GM19239 (cell line): Measurements from ENCODE around the gene CYP3A7.
A peak's percentile ranks its signal among the peaks of the same experiment; 100 is the strongest.
"Not testable (repeated sequence)": the region's sequence is repeated elsewhere in the genome, so short reads cannot be mapped to it uniquely, and the experiment has no call there.

Experiments
- DNase-seq: peaks from one replicate; pipeline ENCODE4 v3.0.0; 2011; ENCODE audit warnings: low spot score; ENCODE audit not compliant: insufficient read length
- FAIRE-seq: peaks from 2 replicates; lab custom pipeline; 2011; peaks lifted over from hg19 to GRCh38; lab: Jason Lieb, UNC

CYP3A7 gene

DNA sequence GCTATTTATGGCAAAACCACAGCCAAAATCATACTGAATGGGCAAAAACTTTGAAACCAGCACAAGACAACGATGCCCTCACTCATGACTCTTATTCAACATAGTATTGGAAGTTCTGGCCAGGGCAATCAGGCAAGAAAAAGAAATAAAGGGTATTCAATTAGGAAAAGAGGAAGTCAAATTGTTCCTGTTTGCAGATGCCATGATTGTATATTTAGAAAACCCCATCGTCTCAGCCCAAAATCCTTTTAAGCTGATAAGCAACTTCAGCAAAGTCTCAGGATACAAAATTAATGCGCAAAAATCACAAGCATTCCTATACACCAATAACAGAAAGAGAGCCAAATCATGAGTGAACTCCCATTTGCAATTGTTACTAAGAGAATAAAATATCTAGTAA is 10.4 kb upstream of the CYP3A7 start:
- not testable (repeated sequence) for DNase-seq, FAIRE-seq

DNA sequence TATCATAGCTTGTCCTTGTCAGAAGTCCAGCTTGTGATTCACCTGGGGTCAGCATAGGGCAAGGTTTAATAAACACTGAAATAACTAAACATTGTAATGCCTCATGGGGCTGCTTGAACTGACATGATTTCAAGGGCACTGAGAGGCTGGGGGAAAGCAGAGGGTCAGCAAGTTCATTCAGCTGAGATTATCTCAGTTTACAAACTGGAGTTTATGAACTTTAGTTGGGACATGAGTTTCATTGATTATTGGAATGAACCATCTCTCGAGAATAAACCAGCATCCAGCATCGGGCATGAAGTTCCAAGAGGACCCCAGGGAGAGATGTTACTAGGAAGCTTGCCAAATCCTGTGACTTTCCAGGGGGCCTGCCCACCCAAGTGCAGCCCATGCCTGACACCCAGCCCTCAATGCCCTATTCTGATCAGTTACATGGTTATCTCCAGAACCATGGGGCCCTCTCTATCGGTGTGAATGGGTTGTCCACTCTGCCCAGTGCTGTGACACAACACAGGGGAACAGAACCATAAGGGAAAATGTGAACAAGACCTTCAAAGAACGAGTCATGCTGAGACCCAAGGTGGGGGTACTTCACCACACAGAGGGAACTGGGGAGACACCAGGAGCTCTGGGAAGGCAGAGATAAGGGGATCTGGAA is 7.9 kb upstream of the CYP3A7 start:
- no peak for DNase-seq
- no peak for FAIRE-seq

DNA sequence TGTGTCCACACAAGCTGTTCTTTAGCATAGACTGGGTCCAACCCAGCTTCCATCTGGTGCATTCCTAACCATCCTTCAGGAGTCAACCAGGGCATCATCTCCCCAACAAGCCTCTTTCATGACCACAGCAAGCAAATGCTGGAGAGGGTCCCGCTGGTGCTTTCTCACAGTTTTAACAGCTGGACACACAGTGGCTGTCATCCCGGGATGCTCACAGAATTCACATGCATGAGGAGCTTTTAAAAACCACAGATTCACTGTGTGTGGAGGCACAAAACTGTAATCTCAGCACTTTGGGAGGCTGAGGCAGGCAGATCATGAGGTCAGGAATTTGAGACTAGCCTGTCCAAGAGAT is 6.4 kb upstream of the CYP3A7 start:
- FAIRE-seq (no peak), DNase-seq (no peak)

DNA sequence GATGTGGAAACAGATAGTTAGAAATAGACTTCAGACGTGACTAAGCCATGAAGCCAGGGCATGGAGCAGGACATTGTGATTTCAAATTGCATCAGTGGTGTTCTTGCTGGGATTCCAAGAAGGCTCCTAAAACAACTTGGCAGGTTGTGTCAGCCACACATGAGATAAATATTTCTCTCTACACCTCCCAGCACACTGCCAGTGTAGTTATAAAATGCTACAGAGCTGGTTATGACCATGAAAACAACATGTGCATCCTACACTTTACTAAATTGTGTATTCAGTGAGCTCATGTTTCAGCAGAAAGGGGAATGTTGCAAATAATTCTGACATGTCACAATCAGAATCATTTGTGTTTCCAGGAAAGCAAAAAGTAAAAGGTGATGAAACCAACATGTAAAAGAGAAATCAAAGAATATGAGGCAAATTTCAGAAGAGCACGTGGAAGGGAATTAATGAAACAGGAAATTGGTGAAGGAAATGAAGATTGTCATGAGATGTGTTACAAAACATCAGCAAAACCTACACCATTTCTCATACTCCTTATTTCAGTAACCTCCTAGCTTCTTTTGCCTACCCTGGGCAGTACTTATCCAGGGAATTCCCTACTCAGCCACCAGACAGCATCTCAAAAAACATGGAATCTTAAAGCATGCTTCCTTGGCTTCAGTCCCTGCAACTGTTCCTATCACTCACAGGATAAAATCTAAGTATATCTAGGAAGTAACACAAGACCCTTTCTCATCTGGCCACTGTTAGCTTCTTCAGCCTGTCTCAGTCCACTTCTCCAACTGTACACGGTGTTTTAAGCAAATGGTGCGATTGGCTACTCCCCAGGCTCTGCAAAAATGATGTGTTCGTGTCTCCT is 5.8 kb upstream of the CYP3A7 start:
- no peak for FAIRE-seq

DNA sequence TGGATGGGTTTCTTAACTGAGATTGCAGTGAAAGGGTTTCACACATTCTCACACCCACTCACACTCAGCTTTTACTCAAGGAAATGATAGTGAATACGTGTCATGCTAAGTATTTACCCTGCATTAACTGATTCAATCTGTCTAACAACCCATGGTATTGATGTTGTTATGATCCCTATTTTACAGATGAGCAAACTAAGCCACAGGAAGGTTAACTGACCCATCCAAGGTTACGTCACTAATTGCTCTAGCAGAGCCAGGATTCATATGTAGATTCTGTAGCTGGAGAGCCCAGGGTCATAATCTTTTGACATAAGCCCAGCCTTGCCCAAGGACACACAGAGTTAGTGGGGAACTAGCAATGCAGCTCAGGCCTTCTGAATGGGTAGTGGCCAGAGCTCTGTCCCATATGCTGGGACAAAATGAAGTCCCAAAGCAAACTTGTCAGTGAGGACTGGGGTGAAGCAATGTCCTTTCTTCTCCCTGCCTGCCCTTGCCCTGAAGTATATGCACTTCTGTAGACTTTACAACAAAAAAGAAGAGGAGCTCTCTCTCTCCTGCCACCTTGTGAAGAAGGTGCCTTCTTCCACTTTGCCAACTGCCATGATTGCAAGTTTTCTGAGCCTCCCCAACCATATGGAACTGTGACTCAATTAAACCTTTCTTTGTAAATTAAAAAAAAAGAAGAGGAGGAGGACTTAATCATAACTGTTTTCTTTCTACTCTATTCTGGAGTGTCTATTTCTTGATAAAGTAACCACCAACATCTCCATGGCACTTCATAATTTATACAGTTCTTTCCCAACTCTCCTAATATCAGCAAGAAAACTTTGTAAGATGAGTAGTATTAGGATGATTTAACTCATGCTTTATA is 4.9 kb upstream of the CYP3A7 start:
- no peak for FAIRE-seq
- no peak for DNase-seq

More for the DNA sequence above, 5.8 kb upstream of the CYP3A7 start:
- no peak for DNase-seq

DNA sequence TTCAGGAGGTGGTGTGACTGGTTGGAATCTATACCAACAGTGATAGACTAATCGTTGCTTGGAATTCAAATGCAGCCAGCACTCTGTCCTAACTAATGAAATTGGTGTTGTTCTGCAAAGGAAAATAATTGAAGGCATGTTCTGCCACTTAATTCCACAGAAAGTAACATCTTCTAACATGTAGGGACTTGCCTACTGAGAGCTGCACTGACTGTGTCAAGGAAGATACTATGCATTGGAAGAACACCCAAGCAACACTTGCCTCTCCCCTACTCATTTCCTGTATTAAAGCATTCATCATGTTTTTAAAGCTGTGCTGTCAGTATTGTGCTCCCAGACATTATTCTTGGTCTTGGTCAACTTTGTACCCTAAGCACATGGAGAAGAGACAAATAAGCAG is 2.7 kb upstream of the CYP3A7 start:
- DNase-seq = no peak
- FAIRE-seq = no peak

DNA sequence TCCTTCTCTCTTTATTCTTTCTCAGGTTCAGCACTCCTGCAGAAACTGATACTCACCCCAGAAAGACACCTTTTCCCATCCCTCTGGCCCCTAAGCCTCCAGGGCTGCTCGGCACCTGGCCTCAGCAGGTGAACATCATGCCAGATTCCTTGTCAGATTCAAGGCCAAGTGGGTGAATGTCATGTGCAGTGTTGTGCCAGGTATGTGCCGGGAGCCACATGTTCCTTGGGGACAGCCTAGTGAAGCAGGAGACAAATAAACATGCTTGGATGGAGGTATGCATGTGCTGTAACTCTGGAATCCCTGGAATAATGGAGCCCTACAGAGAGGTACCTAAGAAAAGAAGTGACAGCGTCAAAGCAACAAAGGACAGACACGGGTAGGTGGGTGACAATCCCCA is 1.7 kb upstream of the CYP3A7 start:
- not testable (repeated sequence) for DNase-seq, FAIRE-seq

DNA sequence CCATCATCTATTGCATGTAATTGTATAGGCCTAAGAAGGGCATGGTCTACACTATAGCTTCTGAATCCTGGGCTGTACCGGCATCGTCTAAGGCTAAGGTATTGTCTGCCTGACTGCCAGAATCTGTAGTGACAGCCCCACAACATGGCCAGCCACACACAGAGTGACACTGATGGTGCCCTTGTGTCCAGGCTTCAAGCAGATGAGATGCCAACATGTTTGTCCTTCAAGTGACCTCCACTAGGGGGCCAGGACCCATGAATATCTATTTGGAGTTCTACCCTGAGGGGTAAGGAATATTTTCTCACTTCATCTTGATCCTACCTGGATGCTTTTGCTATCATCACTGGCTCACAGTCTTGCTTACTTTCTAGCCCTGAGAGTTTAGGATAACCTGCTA is 1.5 kb downstream of the CYP3A7 start:
- peak; percentile 48 for FAIRE-seq

DNA sequence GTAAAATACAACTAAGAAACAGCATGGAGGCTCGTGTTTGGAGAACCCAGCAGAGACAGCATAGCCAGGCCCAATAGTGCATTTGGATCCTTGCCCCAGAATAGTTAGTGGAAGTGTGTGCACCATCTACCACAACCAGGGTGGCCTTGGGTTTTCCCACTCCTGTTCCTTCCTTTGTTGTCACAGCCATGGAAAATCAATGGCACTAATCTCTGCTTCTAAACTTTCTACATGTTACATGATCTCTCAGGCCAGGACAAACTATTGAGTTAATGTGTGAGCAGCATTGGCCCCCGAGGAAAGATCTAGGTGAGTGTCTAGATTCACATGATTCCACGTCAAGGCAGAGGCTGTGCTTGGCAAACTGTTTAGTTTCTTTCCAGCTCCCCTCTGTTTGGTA is 2.0 kb downstream of the CYP3A7 start:
- DNase-seq = no peak

More for the DNA sequence above, 1.5 kb downstream of the CYP3A7 start:
- peak; percentile 9 for DNase-seq

DNA sequence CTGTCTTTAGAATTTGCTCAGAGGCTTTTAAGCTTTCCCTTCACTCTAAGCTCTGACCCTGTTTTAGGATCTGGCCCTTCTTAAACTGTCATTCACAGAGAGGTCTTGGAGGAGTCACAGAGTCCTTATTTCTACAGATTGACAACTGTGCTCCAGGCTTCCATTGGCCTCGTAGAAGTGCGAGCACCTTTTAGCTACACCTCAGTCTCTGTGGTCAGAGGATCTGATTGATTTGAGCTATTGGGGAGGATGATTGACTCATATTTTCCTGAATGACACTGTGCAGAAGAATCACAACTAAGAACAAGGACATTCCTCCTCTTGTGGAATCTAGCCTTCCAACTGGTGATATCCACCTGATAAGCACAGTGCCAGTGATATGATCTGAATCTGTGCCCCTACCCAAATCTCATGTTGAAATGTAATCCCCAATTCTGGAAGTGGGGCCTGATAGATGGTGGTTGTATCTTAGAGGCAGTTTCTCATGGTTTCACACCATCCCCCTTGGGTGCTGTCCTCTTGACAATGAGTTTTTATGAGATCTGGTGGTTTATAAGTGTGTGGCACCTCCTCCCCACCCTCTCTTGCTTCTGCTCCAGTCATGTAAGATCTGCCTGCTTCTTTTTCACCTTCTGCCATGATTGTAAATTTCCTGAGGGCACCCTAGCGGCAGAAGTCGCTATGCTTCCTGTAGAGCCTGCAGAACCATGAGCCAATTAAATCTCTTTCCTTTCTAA is 3.2 kb downstream of the CYP3A7 start:
- no peak for FAIRE-seq
- no peak for DNase-seq

More for the DNA sequence above, 2.0 kb downstream of the CYP3A7 start:
- FAIRE-seq = no peak

DNA sequence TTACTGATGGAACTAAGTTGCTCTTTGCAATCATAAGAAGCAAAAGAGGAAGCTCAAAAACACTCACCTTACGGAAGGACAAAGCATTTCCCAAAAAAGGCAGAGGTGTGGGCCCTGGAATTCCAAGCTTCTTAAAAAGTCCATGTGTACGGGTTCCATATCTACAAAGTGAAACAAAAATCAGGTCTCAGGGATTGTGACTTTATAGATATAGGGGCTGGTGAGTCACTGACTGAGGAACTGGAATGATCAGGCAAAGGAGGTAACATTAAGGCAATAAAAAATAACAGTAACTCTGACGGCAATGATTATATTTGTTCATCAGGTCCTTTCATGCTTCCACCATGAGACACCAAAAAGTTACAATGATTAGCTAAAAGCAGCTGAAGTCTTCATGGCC is 4.0 kb downstream of the CYP3A7 start:
- FAIRE-seq (no peak), DNase-seq (no peak)

DNA sequence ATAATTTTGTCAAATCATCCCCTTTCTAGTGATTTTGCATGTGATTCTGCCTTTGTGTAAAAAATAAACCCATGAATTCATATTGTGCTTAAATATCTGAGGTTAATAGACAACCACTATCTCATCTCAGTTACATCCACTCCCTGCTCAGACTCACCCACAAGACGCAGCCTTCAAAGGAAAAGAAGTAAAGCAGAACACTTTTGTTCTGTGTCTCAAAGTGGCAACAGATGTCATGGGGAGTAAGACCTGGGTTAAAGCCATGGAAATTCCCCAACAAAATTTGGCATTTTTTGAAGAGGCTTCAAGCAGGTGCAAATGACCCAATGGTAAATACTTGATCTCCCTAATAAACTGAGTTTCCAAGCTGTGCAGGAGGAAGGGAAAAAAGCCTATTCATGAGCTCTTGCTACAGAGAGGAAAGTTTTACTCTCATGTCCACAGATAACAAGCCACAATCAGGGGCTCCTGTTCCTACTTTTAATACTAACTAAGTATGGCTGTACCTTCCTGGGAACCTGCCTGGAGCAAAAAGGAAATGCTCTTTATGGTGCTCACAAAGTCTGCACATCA is 4.7 kb downstream of the CYP3A7 start:
- no peak for FAIRE-seq
- no peak for DNase-seq

DNA sequence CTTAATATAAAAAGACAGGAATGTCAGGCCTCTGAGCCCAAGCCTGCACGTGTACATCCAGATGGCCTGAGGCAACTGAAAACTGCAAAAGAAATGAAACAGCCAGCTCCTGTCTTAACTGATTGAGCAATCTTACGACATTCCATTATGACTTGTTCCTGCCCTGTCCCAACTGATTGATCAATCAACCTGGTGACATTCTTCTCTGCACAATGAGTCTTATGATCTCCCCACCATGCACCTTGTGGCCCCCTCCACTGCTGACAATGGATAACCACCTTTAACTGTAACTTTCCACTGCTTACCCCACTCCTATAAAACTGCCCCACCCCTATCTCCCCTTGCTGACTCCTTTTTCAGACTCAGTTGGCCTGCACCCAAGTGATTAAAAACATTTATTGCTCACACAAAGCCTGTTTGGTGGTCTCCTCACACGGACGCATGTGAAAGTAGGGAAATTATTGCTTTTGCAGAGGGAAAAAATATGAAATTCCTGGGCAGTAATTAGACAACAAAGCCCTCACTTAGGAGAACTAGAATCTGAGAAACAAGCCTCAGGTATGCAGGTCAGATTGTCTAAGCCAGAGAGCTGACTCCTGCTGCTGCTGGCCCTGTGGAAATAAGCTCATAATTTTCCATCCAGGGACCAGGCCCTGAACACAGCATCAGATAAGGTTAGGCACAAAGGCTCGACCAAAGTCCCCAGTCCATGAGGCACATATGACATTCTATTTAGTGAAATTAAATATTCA is 5.3 kb downstream of the CYP3A7 start:
- DNase-seq (no peak), FAIRE-seq (no peak)

DNA sequence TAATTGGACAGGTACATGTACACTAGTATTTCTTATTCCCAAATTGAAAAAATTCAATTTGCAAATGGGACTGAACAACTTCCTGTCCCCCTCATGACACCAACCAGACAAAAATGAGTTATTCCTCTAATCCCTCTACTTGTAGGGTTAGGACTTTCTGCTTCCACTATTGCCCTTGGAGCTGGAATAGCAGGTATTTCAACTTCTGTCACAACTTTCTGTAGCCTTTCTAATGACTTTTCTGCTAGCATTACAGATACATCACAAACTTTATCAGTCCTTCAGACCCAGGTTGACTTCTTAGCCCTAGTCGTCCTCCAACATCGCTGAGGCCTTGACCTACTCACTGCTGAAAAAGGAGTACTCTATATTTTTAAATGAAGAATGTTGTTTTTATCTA is 6.4 kb downstream of the CYP3A7 start:
- DNase-seq = no peak
- no peak for FAIRE-seq

DNA sequence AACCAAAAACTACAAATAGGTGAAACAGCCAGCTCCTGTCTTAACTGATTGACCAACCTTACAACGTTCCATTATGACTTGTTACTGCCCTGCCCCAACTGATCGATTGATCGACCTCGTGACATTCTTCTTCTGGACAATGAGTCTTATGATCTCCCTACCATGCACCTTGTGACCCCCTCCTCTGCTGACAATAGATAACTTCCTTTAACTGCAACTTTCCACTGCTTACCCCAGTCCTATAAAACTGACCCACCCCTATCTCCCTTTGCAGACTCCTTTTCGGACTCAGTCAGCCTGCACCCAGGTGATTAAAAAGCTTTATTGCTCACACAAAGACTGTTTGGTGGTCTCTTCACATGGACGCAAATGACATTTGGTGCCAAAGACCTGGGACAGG is 11.8 kb downstream of the CYP3A7 start:
- not testable (repeated sequence) for FAIRE-seq, DNase-seq

DNA sequence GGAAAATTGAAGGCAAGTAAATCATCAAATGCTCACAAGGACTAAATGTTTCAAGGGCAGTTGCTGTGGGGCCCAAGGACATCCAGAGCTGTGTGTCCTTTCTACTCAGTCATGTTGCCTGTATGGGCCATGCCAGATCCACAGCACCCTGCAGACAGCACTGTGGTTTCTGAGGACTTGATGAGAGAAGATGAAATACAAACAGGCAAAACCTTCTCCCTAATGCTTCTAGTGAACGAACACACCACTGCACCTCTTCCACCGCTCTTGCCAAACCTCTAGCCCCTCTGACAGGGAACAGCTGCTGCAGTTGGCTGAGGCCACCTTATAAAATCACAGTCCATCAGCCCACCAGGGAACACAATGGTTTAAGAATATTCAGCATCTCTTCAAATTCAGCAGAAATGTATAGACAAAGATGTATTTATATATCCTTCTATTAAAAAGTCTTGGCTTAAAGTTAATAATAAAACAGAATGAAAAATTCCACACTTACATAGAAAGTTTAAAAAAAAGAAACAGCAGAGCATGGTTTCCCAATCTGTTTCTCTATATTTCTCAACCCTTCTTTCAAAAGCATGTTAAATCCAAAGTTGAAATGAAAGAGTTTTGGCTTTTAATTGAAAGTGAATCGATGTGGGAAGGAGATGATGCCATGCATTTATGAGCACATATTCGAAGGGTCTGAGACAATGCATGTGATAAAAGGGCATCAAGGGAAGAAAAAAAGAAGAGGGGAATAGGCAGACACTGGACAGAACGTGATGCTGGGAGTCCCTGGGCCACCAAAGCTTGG is 14.0 kb downstream of the CYP3A7 start:
- DNase-seq (no peak), FAIRE-seq (no peak)

DNA sequence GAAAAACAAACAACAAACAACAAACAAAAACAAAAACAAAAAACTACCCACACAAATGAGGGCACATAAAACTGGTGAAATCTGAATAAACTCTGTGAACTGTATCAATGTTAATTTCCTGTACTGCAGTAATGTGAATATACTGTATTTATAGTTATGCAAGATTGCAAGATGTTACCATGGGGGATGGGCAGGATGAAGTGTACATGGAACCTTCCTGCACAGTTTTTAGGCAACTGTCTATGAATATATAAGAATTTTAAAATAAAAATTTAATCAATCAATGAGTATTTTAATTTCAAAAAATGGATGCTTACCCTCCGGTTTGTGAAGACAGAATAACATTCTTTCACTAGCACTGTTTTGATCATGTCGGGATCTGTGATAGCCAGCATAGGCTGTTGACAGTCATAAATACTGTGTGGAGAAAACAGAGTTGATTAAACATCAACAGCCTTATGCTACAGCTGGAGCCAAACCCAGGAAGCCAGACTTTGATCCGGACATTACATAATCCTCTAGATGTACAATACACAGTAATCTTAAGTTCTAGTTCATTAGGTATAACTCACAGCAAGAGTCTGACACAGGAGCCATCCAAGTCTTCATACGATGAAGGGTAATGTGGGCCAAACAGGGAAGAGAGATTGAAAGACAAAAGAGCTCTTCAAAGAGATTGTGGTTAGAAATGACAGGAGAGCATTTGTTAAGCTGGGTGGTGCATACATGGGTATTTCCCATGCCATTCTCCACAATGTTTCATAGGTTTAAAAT is 14.8 kb downstream of the CYP3A7 start:
- FAIRE-seq = no peak
- DNase-seq = no peak
